CD8-positive, alpha-beta memory T cell (primary cell): ENCODE results near the gene RIPK3. TPM values are rescaled to one million over a fixed set of nuclear protein-coding genes. Genes with fewer than 3 reads are reported as not detected.
"Not testable (repeated sequence)": the region's sequence is repeated elsewhere in the genome, so short reads cannot be mapped to it uniquely, and the experiment has no call there.

Experiments
- CTCF ChIA-PET: fragments of 350-600 bp; sonication (Branson Sonifier 250); formaldehyde crosslinking; loops from one replicate; lab custom pipeline; 2021; ENCODE audit warnings: antibody characterized with exemption; lab: Charles Lee
- POLR2A ChIA-PET: fragments of 350-600 bp; sonication (Branson Sonifier 250); formaldehyde crosslinking; loops from one replicate; lab custom pipeline; 2021; ENCODE audit warnings: antibody characterized with exemption; lab: Charles Lee
- DNase-seq, 5 donors: peaks; one replicate each; pipeline versions ENCODE4 v3.0.0 to v3.0.0-alpha.2; 2020 to 2022; ENCODE audit warnings: mixed read lengths in 1 of 5
- H3K27ac ChIP-seq: one replicate; pipeline ENCODE4 v1.7.0; 2013; ENCODE audit warnings: low read depth, mild to moderate bottlenecking, low read length, moderate library complexity
- H3K27me3 ChIP-seq: 2 replicates; pipeline ENCODE4 v1.7.0; 2013; ENCODE audit warnings: low read length, mild to moderate bottlenecking; ENCODE audit not compliant: insufficient read depth, poor library complexity, severe bottlenecking
- H3K36me3 ChIP-seq: 2 replicates; pipeline ENCODE4 v1.7.0; 2013; ENCODE audit warnings: mild to moderate bottlenecking, low read length, moderate library complexity; ENCODE audit not compliant: insufficient read depth
- H3K4me1 ChIP-seq: 2 replicates; pipeline ENCODE4 v1.7.0; 2013; ENCODE audit warnings: mild to moderate bottlenecking, low read length, moderate library complexity; ENCODE audit not compliant: insufficient read depth
- H3K4me3 ChIP-seq: 2 replicates; pipeline ENCODE4 v1.7.0; 2013; ENCODE audit warnings: mild to moderate bottlenecking, low read length
- H3K9me3 ChIP-seq: 2 replicates; pipeline ENCODE4 v1.7.0; 2013; ENCODE audit warnings: mild to moderate bottlenecking, low read length
- H3K27ac Mint-ChIP-seq, 8 donors: one replicate each; pipeline ENCODE4 v1.8.0; 2020 to 2021; ENCODE audit warnings: mixed read lengths in 8 of 8, mild to moderate bottlenecking in 6 of 8, inconsistent platforms in 3 of 8, moderate library complexity in 3 of 8
- H3K27me3 Mint-ChIP-seq, 2 donors: one replicate each; pipeline ENCODE4 v1.8.0; 2020 to 2021; ENCODE audit warnings: mixed read lengths in 2 of 2, mild to moderate bottlenecking in 1 of 2, moderate library complexity in 1 of 2
- H3K36me3 Mint-ChIP-seq, 3 donors: one replicate each; pipeline ENCODE4 v1.8.0; 2020 to 2021; ENCODE audit warnings: mixed read lengths in 3 of 3, inconsistent platforms in 1 of 3, mild to moderate bottlenecking in 1 of 3
- H3K4me1 Mint-ChIP-seq, 3 donors: one replicate each; pipeline ENCODE4 v1.8.0; 2020 to 2021; ENCODE audit warnings: mixed read lengths in 3 of 3, inconsistent platforms in 1 of 3, mild to moderate bottlenecking in 1 of 3
- H3K4me3 Mint-ChIP-seq, 7 donors: one replicate each; pipeline ENCODE4 v1.8.0; 2020 to 2021; ENCODE audit warnings: mixed read lengths in 7 of 7, mild to moderate bottlenecking in 6 of 7, moderate library complexity in 4 of 7, inconsistent platforms in 2 of 7
- H3K9me3 Mint-ChIP-seq, 5 donors: one replicate each; pipeline ENCODE4 v1.8.0; 2020 to 2022; ENCODE audit warnings: mixed read lengths in 5 of 5, mild to moderate bottlenecking in 3 of 5, moderate library complexity in 2 of 5, inconsistent platforms in 1 of 5
- polyA plus RNA-seq: library from polyadenylated mRNA; unstranded; fragments of 300-500 nt; fragmentation: Illumina TruSeq; gene quantifications from one replicate; pipeline ENCODE4 v1.2.3, GENCODE V29; 2021
- total RNA-seq, 2 experiments: library from RNA; stranded (reverse); gene quantifications; one replicate each; pipeline ENCODE4 v1.2.3, GENCODE V29; 2021

Gene RIPK3
- total and polyA plus RNA-seq, 3 experiments from 2014 or later, result 11.6 to 15.4 (median 12.5) TPM

- Histone ChIP-seq H3K27ac (no peak overlapping the region), H3K4me1 (peaks cover 69% of the 10 kb centered on the region), H3K27me3 (peaks cover 17% of the 10 kb centered on the region), H3K4me3 (peak overlapping the region; percentile 44), H3K36me3 (peaks cover 6% of the 10 kb centered on the region), H3K9me3 (no peaks in the 10 kb centered on the region)
- POLR2A ChIA-PET, result interaction anchor here (0.7 to 3.1 kb wide), 6 partner anchors 21 to 230 kb away, joined by 4 to 78 read pairs (median 11); partner anchors contain the start of genes CBLN3, KHNYN, LTB4R and TINF2
- Mint-ChIP-seq H3K36me3 (peaks cover 5 to 17% (median 5%) of the 10 kb centered on the region in 3 donors), H3K4me3 (peak overlapping the region; percentile 63 to 86 (median 79)), H3K9me3 (no peaks in the 10 kb centered on the region), H3K27ac (peak overlapping the region; percentile 15 to 90 (median 80)), H3K27me3 (peaks cover 21 to 27% of the 10 kb centered on the region in 2 donors), H3K4me1 (peaks cover 69 to 89% (median 83%) of the 10 kb centered on the region in 3 donors)
- peak; percentile 70 to 92 (median 85) for DNase-seq
- CTCF ChIA-PET, result interaction anchor here (0.6 to 16.8 kb wide), 30 partner anchors 10 to 171 kb away, joined by 3 to 486 read pairs (median 7); partner anchors contain the start of genes CBLN3, CIDEB, DHRS1 and IRF9
These were observed 7.4 kb downstream of the RIPK3 start for GRCh38 chr14:24332268-24332993.

GRCh38 chr14:24331731-24332267 lies 8.0 kb downstream of the RIPK3 start:
- peaks cover under 1% of the 10 kb centered on the region for H3K36me3 ChIP-seq
- no peak overlapping the region for H3K27ac ChIP-seq
- peaks cover 73 to 92% (median 84%) of the 10 kb centered on the region in 3 donors for H3K4me1 Mint-ChIP-seq
- H3K9me3 ChIP-seq, result no peaks in the 10 kb centered on the region
- peaks cover 17% of the 10 kb centered on the region for H3K27me3 ChIP-seq
- no peaks in the 10 kb centered on the region for H3K9me3 Mint-ChIP-seq
- no peak overlapping the region for H3K4me3 ChIP-seq
- peak overlapping the region; percentile 63 to 86 (median 79) for H3K4me3 Mint-ChIP-seq
- peaks cover 74% of the 10 kb centered on the region for H3K4me1 ChIP-seq
- peaks cover 21 to 27% of the 10 kb centered on the region in 2 donors for H3K27me3 Mint-ChIP-seq
- ChIA-PET POLR2A (interaction anchor here (0.7 to 3.1 kb wide), 6 partner anchors 21 to 230 kb away, joined by 4 to 78 read pairs (median 11); partner anchors contain the start of genes CBLN3, KHNYN, LTB4R and TINF2), CTCF (interaction anchor here (0.7 to 16.8 kb wide), 12 partner anchors 9 to 116 kb away, joined by 3 to 486 read pairs (median 16); partner anchors contain the start of genes CBLN3, CIDEB, DHRS1 and KHNYN)
- peak overlapping the region; percentile 15 to 91 (median 80) for H3K27ac Mint-ChIP-seq
- H3K36me3 Mint-ChIP-seq, result peaks cover 5 to 11% (median 5%) of the 10 kb centered on the region in 3 donors
- DNase-seq, result no peak

GRCh38 chr14:24330973-24331674 lies 8.7 kb downstream of the RIPK3 start:
- Mint-ChIP-seq H3K4me1 (peaks cover 73 to 89% (median 79%) of the 10 kb centered on the region in 3 donors), H3K4me3 (peak overlapping the region in 3 of 7 donors; percentile 23 to 63 (median 37)), H3K36me3 (peaks cover under 1 to 4% (median 1%) of the 10 kb centered on the region in 3 donors), H3K27me3 (peaks cover 21 to 22% of the 10 kb centered on the region in 2 donors), H3K27ac (peak overlapping the region in 6 of 8 donors; percentile 44 to 91 (median 82)), H3K9me3 (no peaks in the 10 kb centered on the region)
- Histone ChIP-seq H3K4me1 (peaks cover 74% of the 10 kb centered on the region), H3K27ac (no peak overlapping the region), H3K27me3 (peaks cover 17% of the 10 kb centered on the region), H3K36me3 (no peaks in the 10 kb centered on the region), H3K9me3 (no peaks in the 10 kb centered on the region), H3K4me3 (no peak overlapping the region)
- DNase-seq, result no peak
- ChIA-PET POLR2A (interaction anchor here (0.5 to 2.6 kb wide), 2 partner anchors 20 to 110 kb away, joined by 3 to 9 read pairs; partner anchors contain the start of gene LTB4R), CTCF (interaction anchor here (1.4 to 16.8 kb wide), 5 partner anchors 24 to 115 kb away, joined by 5 to 486 read pairs (median 52); partner anchors contain the start of genes CBLN3, CIDEB, DHRS1 and KHNYN)

DNA sequence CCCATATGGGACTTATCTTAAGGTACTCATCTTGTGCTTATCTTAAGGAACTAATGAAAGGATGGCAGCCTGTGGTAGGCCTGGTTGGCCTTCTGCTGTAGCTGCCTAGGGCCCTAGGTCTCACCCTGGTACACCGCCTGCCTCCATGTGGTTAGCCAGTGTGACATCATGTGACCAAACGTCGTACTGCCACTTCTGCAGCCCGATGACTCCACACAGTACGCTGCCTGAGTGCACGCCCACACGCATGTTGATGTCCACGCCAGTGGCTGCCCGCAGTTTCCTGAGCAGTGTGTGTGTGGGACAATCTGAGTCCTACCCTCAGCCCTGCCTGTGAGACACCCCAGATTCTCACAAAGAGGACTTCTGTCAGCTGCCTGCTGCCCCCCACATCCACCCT lies 10.1 kb downstream of the RIPK3 start:
- DNase-seq, result peak in 4 of 5 donors; percentile 66 to 88 (median 78)
- H3K4me1 Mint-ChIP-seq, result peaks cover 68 to 78% (median 71%) of the 10 kb centered on the region in 3 donors
- Histone ChIP-seq H3K36me3 (no peaks in the 10 kb centered on the region), H3K27ac (no peak overlapping the region), H3K4me3 (no peak overlapping the region), H3K9me3 (no peaks in the 10 kb centered on the region), H3K4me1 (peaks cover 69% of the 10 kb centered on the region), H3K27me3 (peaks cover 10% of the 10 kb centered on the region)
- peak overlapping the region; percentile 27 to 76 (median 57) for H3K4me3 Mint-ChIP-seq
- no peaks in the 10 kb centered on the region for H3K9me3 Mint-ChIP-seq
- CTCF ChIA-PET, result interaction anchor here (1.2 to 16.8 kb wide), 3 partner anchors 18 to 103 kb away, joined by 3 to 486 read pairs (median 265); partner anchors contain the start of genes CBLN3, CIDEB, DHRS1 and KHNYN
- peaks cover 14 to 16% of the 10 kb centered on the region in 2 donors for H3K27me3 Mint-ChIP-seq
- POLR2A ChIA-PET, result interaction anchor here (0.6 to 2.6 kb wide), 5 partner anchors 19 to 100 kb away, joined by 3 to 9 read pairs (median 4); partner anchors contain the start of genes KHNYN and LTB4R
- no peaks in the 10 kb centered on the region for H3K36me3 Mint-ChIP-seq
- peak overlapping the region; percentile 46 to 93 (median 86) for H3K27ac Mint-ChIP-seq

DNA sequence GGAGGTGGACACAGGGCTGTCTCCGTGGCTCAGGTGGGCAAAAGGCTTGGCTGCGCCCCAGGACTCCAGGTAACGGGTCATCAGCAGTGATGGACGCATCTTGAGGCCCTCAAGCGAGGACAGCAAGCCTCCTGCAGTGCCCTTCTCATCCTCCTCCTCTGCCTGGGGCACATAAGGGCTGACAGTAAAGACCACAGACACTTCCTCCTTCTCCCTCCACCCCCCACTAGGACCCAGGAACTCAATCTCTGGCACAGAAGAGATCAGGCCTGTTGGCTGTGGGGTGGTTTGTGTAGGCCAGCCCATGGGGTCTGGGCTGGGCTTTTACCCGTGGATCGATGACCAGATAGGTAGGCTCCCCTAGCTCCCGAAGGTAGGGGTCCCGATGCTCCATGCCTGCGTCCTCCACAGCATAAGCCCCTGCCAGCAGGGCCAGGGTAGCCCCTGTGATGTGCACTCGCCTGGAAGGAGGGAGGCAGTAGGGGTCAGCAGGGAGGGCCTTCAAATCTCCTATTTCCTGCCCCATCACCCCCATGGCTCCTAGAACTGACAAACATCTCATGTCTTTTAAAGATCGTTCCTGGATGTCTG lies 10.6 kb downstream of the RIPK3 start:
- peak overlapping the region; percentile 46 to 93 (median 86) for H3K27ac Mint-ChIP-seq
- no peaks in the 10 kb centered on the region for H3K9me3 ChIP-seq
- peaks cover 66 to 73% (median 68%) of the 10 kb centered on the region in 3 donors for H3K4me1 Mint-ChIP-seq
- H3K4me3 ChIP-seq, result no peak overlapping the region
- H3K27ac ChIP-seq, result no peak overlapping the region
- peaks cover 12 to 15% of the 10 kb centered on the region in 2 donors for H3K27me3 Mint-ChIP-seq
- H3K4me1 ChIP-seq, result peaks cover 63% of the 10 kb centered on the region
- no peaks in the 10 kb centered on the region for H3K36me3 Mint-ChIP-seq
- ChIA-PET POLR2A (interaction anchor here (0.6 to 2.6 kb wide), 5 partner anchors 18 to 101 kb away, joined by 3 to 9 read pairs (median 4); partner anchors contain the start of genes KHNYN and LTB4R), CTCF (interaction anchor here (1.2 to 16.8 kb wide), 3 partner anchors 19 to 104 kb away, joined by 3 to 486 read pairs (median 265); partner anchors contain the start of genes CBLN3, CIDEB, DHRS1 and KHNYN)
- H3K36me3 ChIP-seq, result no peaks in the 10 kb centered on the region
- no peak for DNase-seq
- peak overlapping the region in 6 of 7 donors; percentile 27 to 78 (median 56) for H3K4me3 Mint-ChIP-seq
- peaks cover 4% of the 10 kb centered on the region for H3K27me3 ChIP-seq
- H3K9me3 Mint-ChIP-seq, result no peaks in the 10 kb centered on the region

GRCh38 chr14:24327914-24328313 lies 11.9 kb downstream of the RIPK3 start:
- DNase-seq, POLR2A ChIA-PET: not testable (repeated sequence)

More at GRCh38 chr14:24327914-24328313, 11.9 kb downstream of the RIPK3 start:
- not testable (repeated sequence) for H3K4me3 ChIP-seq, H3K36me3 ChIP-seq, H3K36me3 Mint-ChIP-seq, H3K27me3 ChIP-seq, H3K27ac ChIP-seq, H3K9me3 Mint-ChIP-seq, H3K9me3 ChIP-seq
- Mint-ChIP-seq H3K4me1 (peaks cover 55 to 62% (median 56%) of the 10 kb centered on the region in 3 donors), H3K4me3 (peak overlapping the region in 1 of 7 donors; percentile 37), H3K27me3 (peaks cover 5 to 15% of the 10 kb centered on the region in 2 donors), H3K27ac (peak overlapping the region in 4 of 8 donors; percentile 36 to 83 (median 62))
- CTCF ChIA-PET, result interaction anchor here (1.0 to 16.8 kb wide), 4 partner anchors 12 to 104 kb away, joined by 3 to 265 read pairs (median 6); partner anchors contain the start of genes CIDEB, DHRS1, LTB4R and LTB4R2
- H3K4me1 ChIP-seq, result peaks cover 50% of the 10 kb centered on the region
